ENCODE data around the gene ZC3H4. TPM values are rescaled to one million over a fixed set of nuclear protein-coding genes. Genes with fewer than 3 reads are reported as not detected.

Gene ZC3H4
- total RNA-seq, 1 experiment from 2014 or later = 94.4 TPM

DNA sequence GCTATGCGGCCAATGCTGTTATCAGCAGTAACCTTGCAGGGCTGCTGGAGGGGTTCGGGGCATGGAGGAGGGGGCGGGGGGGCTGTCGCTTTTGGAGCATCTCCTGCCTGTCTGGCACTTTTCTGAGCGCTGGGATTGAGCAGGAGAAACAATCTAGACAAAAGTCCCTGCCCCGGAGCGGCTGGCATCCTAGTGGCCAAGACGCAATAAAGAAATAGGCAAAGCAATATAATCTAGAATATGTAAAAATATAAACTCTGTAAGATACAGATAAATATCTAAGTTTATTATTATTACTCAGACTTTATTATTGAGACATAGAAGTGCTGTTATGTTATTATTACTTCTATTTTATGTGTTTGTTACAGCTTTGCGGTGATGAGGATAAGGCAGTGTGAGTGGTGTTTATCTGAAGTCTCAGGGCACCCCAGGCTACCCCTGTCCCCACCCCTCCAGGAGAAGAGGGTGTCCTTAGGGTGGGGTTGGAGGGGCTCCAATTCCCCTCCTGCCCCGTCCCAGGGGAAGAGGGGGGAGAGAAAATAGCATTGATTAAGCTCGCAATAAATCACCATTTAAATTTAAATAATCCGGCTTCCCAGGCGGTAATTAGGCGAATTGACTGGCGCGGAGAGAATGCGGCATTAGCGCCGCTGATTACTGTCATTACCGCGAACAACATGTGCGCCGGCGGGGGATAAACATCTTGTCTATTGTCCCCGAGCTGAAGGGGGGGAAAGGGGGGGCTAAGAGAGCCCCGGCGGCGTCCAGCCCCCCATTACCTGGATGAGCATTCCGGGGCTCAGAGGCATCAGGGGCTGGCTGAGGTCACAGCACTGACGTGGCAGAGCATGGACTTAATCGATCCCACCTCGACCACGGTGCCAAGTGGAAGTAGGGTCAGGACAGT is 90.8 kb downstream of the ZC3H4 start:
- Histone ChIP-seq H3K27me3 (replicated peaks; ENCODE audit: insufficient read depth, low read depth, low read length, poor library complexity) (peaks cover 36% of the 10 kb centered on the region), H3K4me1 (ENCODE audit: insufficient read depth, low read length, poor library complexity, severe bottlenecking) (peaks cover 35% of the 10 kb centered on the region), H3K4me3 (ENCODE audit: low read depth, low read length, poor library complexity, severe bottlenecking) (peak overlapping the region; percentile 26), H3K27ac (ENCODE audit: low read depth, low read length, poor library complexity, severe bottlenecking) (no peak overlapping the region), H3K36me3 (ENCODE audit: insufficient read depth, low read length, poor library complexity, severe bottlenecking) (no peaks in the 10 kb centered on the region), H3K9me3 (ENCODE audit: low read depth, low read length, poor library complexity, severe bottlenecking) (no peaks in the 10 kb centered on the region)
- POLR2A ChIA-PET (ENCODE audit: low non-redundant PET) = no interaction called here
- no TSS peak for BruUV-seq (replicated peaks)
- intact Hi-C loops (cut with micrococcal nuclease; ENCODE audit: unreplicated experiment) = no loop called here
- CTCF ChIA-PET = interaction anchor here (1.6 to 2.5 kb wide), 2 partner anchors 10 to 221 kb away, joined by 3 to 7 read pairs; no protein-coding TSS in a partner anchor
- no peak for DNase-seq (ENCODE audit: low spot score)
- TF ChIP-seq EZH2 (IDR thresholded peaks at IDR 0.05; ENCODE audit: borderline replicate concordance, low read depth, low read length, poor library complexity, severe bottlenecking) = peak; percentile 47
- TF ChIP-seq, protein P1, sequence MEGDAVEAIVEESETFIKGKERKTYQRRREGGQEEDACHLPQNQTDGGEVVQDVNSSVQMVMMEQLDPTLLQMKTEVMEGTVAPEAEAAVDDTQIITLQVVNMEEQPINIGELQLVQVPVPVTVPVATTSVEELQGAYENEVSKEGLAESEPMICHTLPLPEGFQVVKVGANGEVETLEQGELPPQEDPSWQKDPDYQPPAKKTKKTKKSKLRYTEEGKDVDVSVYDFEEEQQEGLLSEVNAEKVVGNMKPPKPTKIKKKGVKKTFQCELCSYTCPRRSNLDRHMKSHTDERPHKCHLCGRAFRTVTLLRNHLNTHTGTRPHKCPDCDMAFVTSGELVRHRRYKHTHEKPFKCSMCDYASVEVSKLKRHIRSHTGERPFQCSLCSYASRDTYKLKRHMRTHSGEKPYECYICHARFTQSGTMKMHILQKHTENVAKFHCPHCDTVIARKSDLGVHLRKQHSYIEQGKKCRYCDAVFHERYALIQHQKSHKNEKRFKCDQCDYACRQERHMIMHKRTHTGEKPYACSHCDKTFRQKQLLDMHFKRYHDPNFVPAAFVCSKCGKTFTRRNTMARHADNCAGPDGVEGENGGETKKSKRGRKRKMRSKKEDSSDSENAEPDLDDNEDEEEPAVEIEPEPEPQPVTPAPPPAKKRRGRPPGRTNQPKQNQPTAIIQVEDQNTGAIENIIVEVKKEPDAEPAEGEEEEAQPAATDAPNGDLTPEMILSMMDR (conservative IDR thresholded peaks at IDR 0.05; ENCODE audit: low read depth, low read length) = 0 out of 2 replicates have a peak, but pooled peaks have one; percentile 14

DNA sequence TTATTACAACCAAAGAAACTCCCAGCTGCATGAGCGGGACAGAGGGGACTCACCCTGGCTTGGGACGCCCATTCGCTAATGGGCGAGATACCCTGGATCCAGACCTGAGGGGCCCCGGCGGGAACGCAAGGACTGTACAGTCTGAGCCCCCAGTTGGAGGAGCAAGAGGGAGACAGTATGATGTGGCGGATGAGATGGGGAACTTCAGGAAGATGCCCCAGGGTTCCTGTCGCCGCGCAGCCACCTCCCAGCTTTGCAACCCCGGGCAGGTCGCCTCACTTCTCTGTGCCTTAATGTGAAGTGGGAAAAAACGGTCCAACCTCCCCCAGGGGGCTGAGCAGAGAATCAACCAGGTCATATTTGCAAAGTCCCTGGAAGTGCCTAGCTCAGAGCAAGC is 91.4 kb downstream of the ZC3H4 start:
- DNase-seq (ENCODE audit: low spot score) = no peak
- H3K4me3 ChIP-seq (ENCODE audit: low read depth, low read length, poor library complexity, severe bottlenecking) = no peak overlapping the region
- TF ChIP-seq, protein P1 (conservative IDR thresholded peaks at IDR 0.05; ENCODE audit: low read depth, low read length) = no peak
- TF ChIP-seq EZH2 (IDR thresholded peaks at IDR 0.05; ENCODE audit: borderline replicate concordance, low read depth, low read length, poor library complexity, severe bottlenecking) = no peak
- ChIA-PET POLR2A (ENCODE audit: low non-redundant PET) (no interaction called here), CTCF (interaction anchor here (1.6 to 2.5 kb wide), 2 partner anchors 9 to 222 kb away, joined by 3 to 7 read pairs; no protein-coding TSS in a partner anchor)
- peaks cover 32% of the 10 kb centered on the region for H3K4me1 ChIP-seq (ENCODE audit: insufficient read depth, low read length, poor library complexity, severe bottlenecking)
- H3K27ac ChIP-seq (ENCODE audit: low read depth, low read length, poor library complexity, severe bottlenecking) = no peak overlapping the region
- no peaks in the 10 kb centered on the region for H3K9me3 ChIP-seq (ENCODE audit: low read depth, low read length, poor library complexity, severe bottlenecking)
- H3K36me3 ChIP-seq (ENCODE audit: insufficient read depth, low read length, poor library complexity, severe bottlenecking) = no peaks in the 10 kb centered on the region
- intact Hi-C loops (cut with micrococcal nuclease; ENCODE audit: unreplicated experiment) = no loop called here
- BruUV-seq (replicated peaks) = no TSS peak
- H3K27me3 ChIP-seq (replicated peaks; ENCODE audit: insufficient read depth, low read depth, low read length, poor library complexity) = peaks cover 36% of the 10 kb centered on the region

DNA sequence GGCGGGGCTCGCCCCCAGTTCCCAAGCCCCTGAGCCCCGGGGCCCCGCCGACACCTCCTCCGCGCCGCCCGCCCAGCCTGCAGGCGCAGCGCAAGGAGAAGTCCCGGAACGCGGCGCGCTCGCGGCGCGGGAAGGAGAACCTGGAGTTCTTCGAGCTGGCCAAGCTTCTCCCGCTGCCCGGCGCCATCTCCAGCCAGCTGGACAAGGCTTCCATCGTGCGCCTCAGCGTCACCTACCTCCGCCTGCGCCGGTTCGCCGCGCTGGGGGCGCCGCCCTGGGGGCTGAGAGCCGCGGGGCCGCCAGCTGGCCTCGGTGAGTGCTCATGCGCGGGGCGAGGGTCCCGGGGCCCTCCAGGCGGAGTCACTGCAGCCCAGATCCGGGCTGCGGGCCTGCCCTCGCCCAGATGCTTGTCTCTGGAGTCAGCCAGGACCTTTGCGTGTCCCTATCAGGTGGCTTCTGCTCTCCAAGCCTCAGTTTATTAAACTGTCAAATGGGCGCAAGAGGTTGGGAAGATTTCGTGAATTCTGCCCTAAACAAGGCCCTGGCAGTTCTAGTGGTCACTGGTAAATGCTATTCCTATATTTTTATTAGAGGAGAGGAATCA is 91.9 kb downstream of the ZC3H4 start:
- H3K27ac ChIP-seq (ENCODE audit: low read depth, low read length, poor library complexity, severe bottlenecking) = no peak overlapping the region
- no peak for DNase-seq (ENCODE audit: low spot score)
- no TSS peak for BruUV-seq (replicated peaks)
- no peaks in the 10 kb centered on the region for H3K9me3 ChIP-seq (ENCODE audit: low read depth, low read length, poor library complexity, severe bottlenecking)
- intact Hi-C loops (cut with micrococcal nuclease; ENCODE audit: unreplicated experiment) = no loop called here
- peak overlapping the region; percentile 44 for H3K4me3 ChIP-seq (ENCODE audit: low read depth, low read length, poor library complexity, severe bottlenecking)
- ChIA-PET CTCF (interaction anchor here (0.5 to 2.5 kb wide), 3 partner anchors 9 to 252 kb away, joined by 3 to 7 read pairs (median 7); no protein-coding TSS in a partner anchor), POLR2A (ENCODE audit: low non-redundant PET) (no interaction called here)
- peak; percentile 87 for TF ChIP-seq EZH2 (IDR thresholded peaks at IDR 0.05; ENCODE audit: borderline replicate concordance, low read depth, low read length, poor library complexity, severe bottlenecking)
- TF ChIP-seq, protein P1 (conservative IDR thresholded peaks at IDR 0.05; ENCODE audit: low read depth, low read length) = no peak
- no peaks in the 10 kb centered on the region for H3K36me3 ChIP-seq (ENCODE audit: insufficient read depth, low read length, poor library complexity, severe bottlenecking)
- H3K4me1 ChIP-seq (ENCODE audit: insufficient read depth, low read length, poor library complexity, severe bottlenecking) = peaks cover 32% of the 10 kb centered on the region
- peaks cover 36% of the 10 kb centered on the region for H3K27me3 ChIP-seq (replicated peaks; ENCODE audit: insufficient read depth, low read depth, low read length, poor library complexity)

Measured in A673 (cell line).